Ovary (tissue), 9 donors: ENCODE measurements around the gene RBFOX2. TPM values are rescaled to one million over a fixed set of nuclear protein-coding genes. Genes with fewer than 3 reads are reported as not detected.

Experiments used
- DNase-seq, 5 donors: peaks; one replicate each; pipeline ENCODE4 v3.0.0-alpha.2; 2019 to 2020
- H3K27ac ChIP-seq, 2 donors: fragments of 200-600 bp; one replicate each; pipeline versions ENCODE4 v1.5.1 to v1.8.0; 2019 to 2022
- H3K27me3 ChIP-seq: fragments of 200-600 bp; one replicate; pipeline ENCODE4 v1.8.0; 2022
- H3K36me3 ChIP-seq: fragments of 200-600 bp; sonication (generic); one replicate; pipeline ENCODE4 v1.5.1; 2019
- H3K4me1 ChIP-seq: one replicate; pipeline ENCODE4 v1.8.1; 2013; ENCODE audit warnings: mild to moderate bottlenecking, moderate library complexity; ENCODE audit not compliant: insufficient read depth
- H3K4me3 ChIP-seq: fragments of 200-600 bp; sonication (generic); one replicate; pipeline ENCODE4 v1.5.1; 2017
- H3K9me3 ChIP-seq, 2 donors: fragments of 200-600 bp in 1 of 2; sonication (generic) in 1 of 2; one replicate each; pipeline versions ENCODE4 v1.5.1 to v1.8.1; 2013 to 2019; ENCODE audit warnings: mild to moderate bottlenecking in 1 of 2, moderate library complexity in 1 of 2
- CTCF ChIP-seq, 3 donors: fragments of 450-650 bp in 2 of 3; fragments of 200-600 bp in 1 of 3; IDR thresholded peaks; one replicate each; pipeline versions ENCODE4 v1.5.1 to v1.8.0; 2016 to 2022; ENCODE audit warnings: antibody characterized with exemption in 3 of 3, mild to moderate bottlenecking in 1 of 3
- EP300 ChIP-seq: sonication (generic); formaldehyde crosslinking; IDR thresholded peaks from one replicate; pipeline ENCODE4 v1.6.1; 2017; ENCODE audit warnings: antibody characterized with exemption
- POLR2A ChIP-seq: fragments of 450-650 bp; IDR thresholded peaks from one replicate; pipeline ENCODE4 v1.6.1; 2017; ENCODE audit warnings: antibody characterized with exemption, mild to moderate bottlenecking, moderate library complexity
- WGBS, 3 donors: extraction: QIAGEN DNeasy Blood & Tissue Kit in 1 of 3; methylation state at CpG; one replicate each; pipeline versions ENCODE4 v1.1.5 to v1.1.7; 2013 to 2017; 5-methylcytosine and 5-hydroxymethylcytosine counted together
- intact Hi-C, 4 donors: fragments of 100-400 bp; cut with DNase I; formaldehyde crosslinking; loops; one replicate each; pipeline versions ENCODE4 v1.11.0 to v1.15.1; 2022 to 2023
- polyA plus RNA-seq, 2 donors: library from polyadenylated mRNA; stranded (reverse); fragments of 200-250 nt in 1 of 2; fragments of 350-450 nt in 1 of 2; fragmentation: Illumina TruSeq in 1 of 2; extraction: RNeasy Lipid Tissue Mini Kit (QIAGEN cat#74804) in 1 of 2; gene quantifications; one replicate each; pipeline ENCODE4 v1.2.3, GENCODE V29; 2013 to 2014
- total RNA-seq, 7 donors: library from RNA; depleted of rRNA in 2 of 7; stranded (reverse); fragments of >200 nt in 2 of 7; fragmentation: NEBNext Ultra II Directional in 3 of 7; extraction: Animal tissue kit (Norgen Biotek cat#: 25700) in 3 of 7; gene quantifications; one replicate each; pipeline versions ENCODE4 v1.1.0 to v1.2.4, GENCODE V29; 2016 to 2023
- donor health status: DM: no; HTN: no; CAD: no; lungs with moderate emphysema.
- donor health status: DM: no; HTN: no; CAD: no.
- donor health status: Bipolar disorder and iron deficiency.
- donor health status: DM: yes; HTN: yes; CAD: no.
- donor health status: DM: no; HTN: no; CAD: no.
- donor health status: DM: yes; HTN: yes; CAD: no.

The RBFOX2 gene
- total and polyA plus RNA-seq, 9 donors: 68.7 to 140 (median 128) TPM

DNA sequence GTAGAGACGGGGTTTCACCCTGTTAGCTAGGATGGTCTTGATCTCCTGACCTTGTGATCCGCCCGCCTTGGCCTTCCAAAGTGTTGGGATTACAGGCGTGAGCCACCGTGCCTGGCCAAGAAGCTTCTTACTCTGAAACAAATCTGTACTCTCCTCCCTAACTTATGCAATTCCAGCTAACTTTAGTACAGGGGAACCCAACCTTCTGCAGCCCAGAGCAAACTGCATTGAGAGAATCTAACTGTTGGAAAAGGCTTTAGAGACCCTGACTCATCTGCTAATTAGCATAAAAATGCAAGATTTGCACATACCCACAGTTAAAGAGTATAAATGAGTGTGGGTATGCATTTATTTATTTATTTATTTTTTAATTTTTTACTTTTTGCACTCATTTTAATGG is 246.1 kb downstream of the RBFOX2 start:
- Histone ChIP-seq H3K27ac (no peak overlapping the region), H3K9me3 (no peaks in the 10 kb centered on the region), H3K4me3 (no peak overlapping the region), H3K36me3 (no peaks in the 10 kb centered on the region), H3K27me3 (no peaks in the 10 kb centered on the region), H3K4me1 (peaks cover 8% of the 10 kb centered on the region)
- TF ChIP-seq EP300 (no peak), CTCF (IDR thresholded peaks at IDR 0.05) (no peak), POLR2A (no peak)
- 79 to 91% (median 82%) methylated on average over 5 of the region's 5 CpGs for WGBS, 3 donors
- DNase-seq: no peak
- intact Hi-C loops: loop anchor here in 1 of 4 donors (10.0 kb wide), 1 partner anchor 132 kb away; no protein-coding TSS in a partner anchor

GRCh38 chr22:35781898-35782297 is 246.7 kb downstream of the RBFOX2 start:
- no peaks in the 10 kb centered on the region for H3K27me3 ChIP-seq
- no peaks in the 10 kb centered on the region for H3K36me3 ChIP-seq
- no peak overlapping the region for H3K4me3 ChIP-seq
- H3K9me3 ChIP-seq: no peaks in the 10 kb centered on the region
- intact Hi-C loops: loop anchor here in 1 of 4 donors (10.0 kb wide), 1 partner anchor 133 kb away; no protein-coding TSS in a partner anchor
- DNase-seq: no peak
- no peak overlapping the region for H3K27ac ChIP-seq
- TF ChIP-seq CTCF (IDR thresholded peaks at IDR 0.05): no peak
- TF ChIP-seq EP300: no peak
- no peak for TF ChIP-seq POLR2A
- 55 to 68% (median 63%) methylated on average over 3 of the region's 3 CpGs for WGBS, 3 donors
- H3K4me1 ChIP-seq: peaks cover 8% of the 10 kb centered on the region

DNA sequence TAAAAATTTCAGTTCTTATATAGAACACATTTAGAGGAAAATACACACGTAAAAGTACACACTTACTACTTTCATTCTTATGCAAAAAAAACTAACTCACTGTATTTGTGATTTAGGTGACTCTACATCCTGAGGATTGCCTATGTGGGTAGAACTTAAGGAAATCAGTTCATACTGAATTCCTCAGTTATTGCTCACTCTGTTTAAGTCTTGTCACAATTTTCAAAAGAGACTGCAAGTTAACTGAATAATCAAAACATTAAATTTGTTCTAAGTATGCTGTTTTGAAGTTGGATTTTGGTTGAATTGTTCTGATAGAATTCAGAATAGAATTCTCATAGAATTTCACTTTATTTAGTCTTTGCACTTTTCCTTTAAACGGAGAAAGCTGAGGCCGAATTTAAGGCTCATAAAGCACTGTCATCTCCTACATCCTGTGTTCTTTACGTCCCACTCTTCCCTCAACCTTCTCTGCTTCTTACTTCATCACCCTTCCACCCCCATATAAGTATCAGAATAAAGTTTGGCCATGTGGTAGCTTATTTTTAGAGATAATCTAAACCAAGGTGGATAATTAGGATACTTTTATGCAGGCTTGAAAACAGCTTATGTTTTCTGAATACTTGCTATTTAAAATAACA is 251.2 kb downstream of the RBFOX2 start:
- H3K9me3 ChIP-seq: no peaks in the 10 kb centered on the region
- H3K27me3 ChIP-seq: no peaks in the 10 kb centered on the region
- no peaks in the 10 kb centered on the region for H3K36me3 ChIP-seq
- 68 to 79% (median 70%) methylated on average over 4 of the region's 4 CpGs for WGBS, 3 donors
- H3K27ac ChIP-seq: no peak overlapping the region
- peaks cover 4% of the 10 kb centered on the region for H3K4me1 ChIP-seq
- DNase-seq: no peak
- TF ChIP-seq POLR2A: no peak
- no peak for TF ChIP-seq EP300
- TF ChIP-seq CTCF (IDR thresholded peaks at IDR 0.05): no peak
- intact Hi-C loops: no loop called here
- H3K4me3 ChIP-seq: no peak overlapping the region

DNA sequence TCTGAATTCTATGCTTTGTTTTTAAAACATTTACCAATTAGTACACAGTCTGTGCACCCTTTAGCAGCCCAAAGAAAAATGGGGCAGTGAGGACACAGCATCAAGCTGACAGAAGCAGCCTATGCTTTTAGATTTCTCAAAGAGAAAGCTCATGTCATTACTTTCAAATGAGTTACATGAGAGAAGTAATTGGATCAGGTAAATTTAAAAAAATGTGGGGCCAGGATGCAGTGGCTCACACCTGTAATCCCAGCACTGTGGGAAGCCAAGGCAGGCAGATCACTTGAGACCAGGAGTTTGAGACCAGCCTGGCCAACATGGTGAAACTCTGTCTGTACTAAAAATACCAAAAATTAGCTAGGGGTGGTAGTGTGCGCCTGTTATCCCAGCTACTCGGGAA is 253.3 kb downstream of the RBFOX2 start:
- DNase-seq: no peak
- no peaks in the 10 kb centered on the region for H3K9me3 ChIP-seq
- no peaks in the 10 kb centered on the region for H3K36me3 ChIP-seq
- no peak overlapping the region for H3K27ac ChIP-seq
- TF ChIP-seq EP300 (no peak), CTCF (IDR thresholded peaks at IDR 0.05) (no peak), POLR2A (no peak)
- intact Hi-C loops: no loop called here
- H3K27me3 ChIP-seq: no peaks in the 10 kb centered on the region
- WGBS, 3 donors: 79 to 81% (median 81%) methylated on average over 2 of the region's 2 CpGs
- peaks cover 2% of the 10 kb centered on the region for H3K4me1 ChIP-seq
- no peak overlapping the region for H3K4me3 ChIP-seq
